ENCODE data around the gene TMEM59L.
"Not testable (repeated sequence)": the region's sequence is repeated elsewhere in the genome, so short reads cannot be mapped to it uniquely, and the experiment has no call there.

TMEM59L gene

GRCh38 chr19:18612772-18613588 is at the start of gene TMEM59L:
Gene TMEM59L (plus strand): TSS chr19:18612870. CDS start chr19:18612959, 89 bp downstream.
- DNase-seq (ENCODE audit: low spot score), result no peak
- FAIRE-seq, result no peak

GRCh38 chr19:18566953-18567352 is 45.7 kb upstream of the TMEM59L start:
- FAIRE-seq (no peak), DNase-seq (ENCODE audit: low spot score) (no peak)

GRCh38 chr19:18568367-18568766 is 44.3 kb upstream of the TMEM59L start:
- FAIRE-seq (no peak), DNase-seq (ENCODE audit: low spot score) (no peak)

- no peak for FAIRE-seq
- peak; percentile 88 for DNase-seq (ENCODE audit: low spot score)
Observed at GRCh38 chr19:18571564-18572344, 40.9 kb upstream of the TMEM59L start, which contains the start of gene UBA52. Gene UBA52 (plus strand): TSS chr19:18571857. CDS start chr19:18573301, 1,444 bp downstream.

- FAIRE-seq (no peak), DNase-seq (ENCODE audit: low spot score) (no peak)
Observed at GRCh38 chr19:18574691-18575291, 37.9 kb upstream of the TMEM59L start.

GRCh38 chr19:18576383-18576782 is 36.3 kb upstream of the TMEM59L start:
- FAIRE-seq, result no peak
- DNase-seq (ENCODE audit: low spot score), result no peak

GRCh38 chr19:18577365-18577914 is 35.2 kb upstream of the TMEM59L start:
- no peak for DNase-seq (ENCODE audit: low spot score)
- FAIRE-seq, result no peak

- DNase-seq (ENCODE audit: low spot score) (no peak), FAIRE-seq (no peak)
Observed at GRCh38 chr19:18580311-18580710, 32.4 kb upstream of the TMEM59L start.

GRCh38 chr19:18586306-18586705 is 26.4 kb upstream of the TMEM59L start:
- no peak for DNase-seq (ENCODE audit: low spot score)
- FAIRE-seq, result no peak

GRCh38 chr19:18587561-18587960 is 25.1 kb upstream of the TMEM59L start:
- FAIRE-seq, result no peak
- no peak for DNase-seq (ENCODE audit: low spot score)

- FAIRE-seq (no peak), DNase-seq (ENCODE audit: low spot score) (no peak)
Observed at GRCh38 chr19:18587962-18588610, 24.6 kb upstream of the TMEM59L start.

GRCh38 chr19:18588611-18589379 is 23.9 kb upstream of the TMEM59L start, which contains the start of gene REX1BD:
Gene REX1BD (plus strand): TSS chr19:18588798. CDS start chr19:18588802, 4 bp downstream.
- FAIRE-seq (no peak), DNase-seq (ENCODE audit: low spot score) (peak; percentile 81)

GRCh38 chr19:18589380-18590272 is 23.0 kb upstream of the TMEM59L start:
- DNase-seq (ENCODE audit: low spot score) (peak; percentile 52), FAIRE-seq (no peak)

- DNase-seq (ENCODE audit: low spot score) (no peak), FAIRE-seq (no peak)
Observed at GRCh38 chr19:18590273-18591272, 22.1 kb upstream of the TMEM59L start.

GRCh38 chr19:18591735-18592385 is 20.8 kb upstream of the TMEM59L start:
- FAIRE-seq (no peak), DNase-seq (ENCODE audit: low spot score) (no peak)

GRCh38 chr19:18592732-18593131 is 19.9 kb upstream of the TMEM59L start:
- FAIRE-seq; DNase-seq (ENCODE audit: low spot score): not testable (repeated sequence)

GRCh38 chr19:18593367-18594095 is 19.1 kb upstream of the TMEM59L start:
- DNase-seq (ENCODE audit: low spot score) (no peak), FAIRE-seq (no peak)

Data from urothelium cell line (cell line).